H1 (cell line): Measurements from ENCODE around the gene TLX1. TPM values are rescaled to one million over a fixed set of nuclear protein-coding genes. Genes with fewer than 3 reads are reported as not detected.

Experiments
- CTCF ChIA-PET: fragments of 300-600 bp; sonication (Branson Sonifier 250); formaldehyde crosslinking; loops from one replicate; lab custom pipeline; 2021; ENCODE audit not compliant: partially characterized antibody; lab: Charles Lee
- POLR2A ChIA-PET: fragments of 300-600 bp; sonication (Branson Sonifier 250); formaldehyde crosslinking; loops from one replicate; lab custom pipeline; 2021; ENCODE audit warnings: inconsistent platforms; ENCODE audit not compliant: partially characterized antibody; lab: Charles Lee
- DNase-seq, 2 experiments: peaks; one replicate each; pipeline versions ENCODE4 v3.0.0 to v3.0.0-alpha.2; 2010 to 2022; ENCODE audit warnings: low spot score in 2 of 2, low read depth in 1 of 2, mixed read lengths in 1 of 2
- FAIRE-seq: peaks from 2 replicates; lab custom pipeline; 2011; peaks lifted over from hg19 to GRCh38; lab: Jason Lieb, UNC
- H2AFZ ChIP-seq: 2 replicates; pipeline ENCODE4 v1.8.1; 2012; ENCODE audit warnings: low read length, inconsistent platforms
- H2AK5ac ChIP-seq: 2 replicates; pipeline ENCODE4 v1.6.1; 2013; ENCODE audit warnings: low read depth, low read length
- H2BK120ac ChIP-seq: replicated peaks from 2 replicates; pipeline ENCODE3; 2013; ENCODE audit warnings: low read depth, low read length, inconsistent platforms
- H2BK12ac ChIP-seq: 2 replicates; pipeline ENCODE4 v1.6.1; 2013; ENCODE audit warnings: low read depth, low read length
- H2BK15ac ChIP-seq: 2 replicates; pipeline ENCODE4 v1.6.1; 2013; ENCODE audit warnings: low read length
- H2BK20ac ChIP-seq: 2 replicates; pipeline ENCODE4 v1.6.1; 2013; ENCODE audit warnings: low read length
- H2BK5ac ChIP-seq: 2 replicates; pipeline ENCODE4 v1.6.1; 2013; ENCODE audit warnings: low read depth, low read length
- H3K14ac ChIP-seq: 2 replicates; pipeline ENCODE4 v1.6.1; 2013; ENCODE audit warnings: inconsistent platforms; ENCODE audit not compliant: insufficient read length
- H3K18ac ChIP-seq: 2 replicates; pipeline ENCODE4 v1.6.1; 2013; ENCODE audit warnings: low read length; ENCODE audit errors: extremely low read depth
- H3K23ac ChIP-seq: 2 replicates; pipeline ENCODE4 v1.6.1; 2013; ENCODE audit warnings: inconsistent platforms; ENCODE audit not compliant: insufficient read length
- H3K23me2 ChIP-seq: 2 replicates; pipeline ENCODE4 v1.6.1; 2013; ENCODE audit warnings: low read depth, low read length
- H3K27ac ChIP-seq: 2 replicates; pipeline ENCODE4 v1.6.1; 2011; ENCODE audit warnings: low read depth, low read length, inconsistent platforms
- H3K27me3 ChIP-seq, 4 experiments: replicated peaks in 1 of 4; 1 replicate in 1 of 4; 2 replicates in 3 of 4; pipeline versions ENCODE4 v1.6.1 to v1.8.1; 2011 to 2013; ENCODE audit warnings: low read length in 3 of 4, mild to moderate bottlenecking in 3 of 4, inconsistent platforms in 2 of 4, mixed read lengths in 2 of 4, moderate library complexity in 1 of 4; ENCODE audit not compliant: control insufficient read depth in 3 of 4, insufficient read depth in 3 of 4; ENCODE audit errors: extremely low read depth in 1 of 4
- H3K36me3 ChIP-seq, 4 experiments: 2 replicates each; pipeline versions ENCODE4 v1.6.1 to v1.8.1; 2011 to 2013; ENCODE audit warnings: mild to moderate bottlenecking in 4 of 4, low read length in 3 of 4, moderate library complexity in 2 of 4, control low read depth in 1 of 4, inconsistent platforms in 1 of 4; ENCODE audit not compliant: insufficient read depth in 4 of 4, control insufficient read depth in 2 of 4
- H3K4ac ChIP-seq: replicated peaks from 2 replicates; pipeline ENCODE3; 2013; ENCODE audit warnings: low read length, low read depth, mixed read lengths, inconsistent platforms; ENCODE audit not compliant: insufficient read length
- H3K4me1 ChIP-seq, 4 experiments: replicated peaks in 1 of 4; 1 replicate in 1 of 4; 2 replicates in 3 of 4; pipeline versions ENCODE4 v1.6.1 to v1.8.1; 2011 to 2013; ENCODE audit warnings: low read length in 3 of 4, inconsistent platforms in 2 of 4, mixed read lengths in 1 of 4; ENCODE audit not compliant: insufficient read depth in 4 of 4, control insufficient read depth in 3 of 4
- H3K4me2 ChIP-seq, 2 experiments: 2 replicates each; pipeline versions ENCODE4 v1.6.1 to v1.8.1; 2011 to 2013; ENCODE audit warnings: low read depth in 2 of 2, low read length in 2 of 2, control low read depth in 1 of 2, inconsistent platforms in 1 of 2, mild to moderate bottlenecking in 1 of 2; ENCODE audit not compliant: insufficient read depth in 1 of 2
- H3K4me3 ChIP-seq, 4 experiments: fragments of 200-600, 300-600 bp in 1 of 4; sonication (generic), shearing (Covaris generic), sonication (Bioruptor Twin) in 1 of 4; 2 replicates each; pipeline versions ENCODE4 v1.5.1 to v1.8.1; 2011 to 2016; ENCODE audit warnings: low read length in 4 of 4, low read depth in 3 of 4, control low read depth in 2 of 4, inconsistent platforms in 2 of 4, mild to moderate bottlenecking in 2 of 4, mixed read lengths in 1 of 4, moderate library complexity in 1 of 4; ENCODE audit not compliant: insufficient read depth in 2 of 4; ENCODE audit errors: extremely low read depth in 1 of 4
- H3K56ac ChIP-seq: replicated peaks from 2 replicates; pipeline ENCODE3; 2013; ENCODE audit warnings: low read depth, mild to moderate bottlenecking, mixed read lengths, low read length, inconsistent platforms; ENCODE audit not compliant: insufficient read length
- H3K79me1 ChIP-seq: 2 replicates; pipeline ENCODE4 v1.6.1; 2013; ENCODE audit warnings: low read depth, low read length, control low read depth
- H3K79me2 ChIP-seq, 2 experiments: 2 replicates each; pipeline versions ENCODE4 v1.6.1 to v1.8.1; 2012 to 2013; ENCODE audit warnings: low read length in 2 of 2, mild to moderate bottlenecking in 2 of 2, inconsistent platforms in 1 of 2; ENCODE audit not compliant: insufficient read depth in 2 of 2, control insufficient read depth in 1 of 2
- H3K9ac ChIP-seq, 4 experiments: replicated peaks in 1 of 4; 1 replicate in 1 of 4; 2 replicates in 3 of 4; pipeline versions ENCODE4 v1.6.1 to v1.8.1; 2011 to 2013; ENCODE audit warnings: low read depth in 3 of 4, low read length in 3 of 4, control low read depth in 2 of 4, mild to moderate bottlenecking in 2 of 4, moderate library complexity in 2 of 4, inconsistent platforms in 1 of 4; ENCODE audit errors: extremely low read depth in 1 of 4
- H3K9me3 ChIP-seq, 2 experiments: 2 replicates each; pipeline versions ENCODE4 v1.6.1 to v1.8.1; 2012 to 2013; ENCODE audit warnings: mild to moderate bottlenecking in 2 of 2, moderate library complexity in 2 of 2, control low read depth in 1 of 2, inconsistent platforms in 1 of 2, low read depth in 1 of 2, low read length in 1 of 2, mixed read lengths in 1 of 2; ENCODE audit not compliant: insufficient read depth in 2 of 2
- H4K20me1 ChIP-seq, 2 experiments: replicated peaks in 1 of 2; 2 replicates each; pipeline versions ENCODE3 to v1.8.1; 2011 to 2013; ENCODE audit warnings: inconsistent platforms in 2 of 2, low read length in 2 of 2, mild to moderate bottlenecking in 1 of 2; ENCODE audit not compliant: insufficient read depth in 2 of 2, control insufficient read depth in 1 of 2
- H4K5ac ChIP-seq: 2 replicates; pipeline ENCODE4 v1.6.1; 2013; ENCODE audit warnings: low read length, low read depth, mixed read lengths, inconsistent platforms; ENCODE audit not compliant: insufficient read length
- H4K8ac ChIP-seq: 2 replicates; pipeline ENCODE4 v1.8.0; 2013; ENCODE audit warnings: mild to moderate bottlenecking, moderate library complexity, low read length, inconsistent platforms; ENCODE audit not compliant: insufficient read depth; ENCODE audit errors: extremely low read depth
- H4K91ac ChIP-seq: replicated peaks from 2 replicates; pipeline ENCODE3; 2013; ENCODE audit warnings: low read length, mixed read lengths, inconsistent platforms; ENCODE audit not compliant: insufficient read length
- CEBPB ChIP-seq: IDR thresholded peaks from 2 replicates; pipeline ENCODE4 v1.6.1; 2012; ENCODE audit warnings: low read depth, low read length
- EZH2 ChIP-seq: fragments of 200-600 bp; sonication (generic); IDR thresholded peaks from 2 replicates; pipeline ENCODE4 v1.7.1; 2012; ENCODE audit warnings: low read depth, mild to moderate bottlenecking, moderate library complexity, low read length, inconsistent platforms; ENCODE audit not compliant: severe bottlenecking
- JUND ChIP-seq: IDR thresholded peaks from 2 replicates; pipeline ENCODE4 v1.6.1; 2011; ENCODE audit warnings: mild to moderate bottlenecking, improper control_type of control experiment, low read length
- RNF2 ChIP-seq: fragments of 200-900, 300-1000 bp; sonication (generic); IDR thresholded peaks from 2 replicates; pipeline ENCODE4 v1.7.1; 2016; ENCODE audit warnings: borderline replicate concordance, low read depth, mild to moderate bottlenecking, antibody characterized with exemption, low read length; ENCODE audit not compliant: poor library complexity, severe bottlenecking; ENCODE audit errors: missing control alignments
- SIN3A ChIP-seq, 2 experiments: IDR thresholded peaks in 1 of 2; conservative IDR thresholded peaks in 1 of 2; 2 replicates each; pipeline ENCODE4 v1.6.1; 2011 to 2012; ENCODE audit warnings: low read length in 2 of 2, improper control_type of control experiment in 1 of 2, low read depth in 1 of 2, mild to moderate bottlenecking in 1 of 2
- SUZ12 ChIP-seq: fragments of 200-600 bp; sonication (generic); IDR thresholded peaks from 2 replicates; pipeline ENCODE4 v1.6.1; 2012; ENCODE audit warnings: mild to moderate bottlenecking, inconsistent platforms, low read length, moderate library complexity, mixed read lengths
- WGBS, 2 experiments: shearing (Covaris generic) in 1 of 2; methylation state at CpG; one replicate each; pipeline versions ENCODE4 v1.1.6 to v1.1.7; 2013 to 2015; ENCODE audit warnings: low lambda C conversion rate in 2 of 2, mixed read lengths in 2 of 2, inconsistent platforms in 1 of 2, low coverage in 1 of 2, missing lambda C conversion rate in 1 of 2; ENCODE audit not compliant: insufficient replicate concordance in 2 of 2, insufficient coverage in 1 of 2, insufficient read length in 1 of 2; ENCODE audit errors: extremely low coverage in 1 of 2, missing lambda C conversion rate in 1 of 2; 5-methylcytosine and 5-hydroxymethylcytosine counted together
- polyA plus RNA-seq, 7 experiments: library from polyadenylated mRNA; depleted of rRNA in 3 of 7; stranded (reverse) in 5 of 7; unstranded in 2 of 7; fragments of >200 nt in 5 of 7; fragments of 200-250 nt in 2 of 7; gene quantifications; 1 replicate in 5 of 7; 2 replicates in 1 of 7; 4 replicates in 1 of 7; pipeline versions ENCODE4 v1.2.1 to v1.2.3, GENCODE V29; 2011 to 2013; ENCODE audit warnings: missing spikeins in 2 of 7, mixed read lengths in 2 of 7
- total RNA-seq: library from RNA; stranded (reverse); fragmentation: NEBNext Ultra II Directional; extraction: Animal tissue kit (Norgen Biotek cat#: 25700); gene quantifications from 2 replicates; pipeline ENCODE4 v1.2.1, GENCODE V29; 2021
- TF ChIP-seq, protein P1 (sequence below): IDR thresholded peaks from 2 replicates; pipeline ENCODE4 v1.6.1; 2011; ENCODE audit warnings: low read depth, mild to moderate bottlenecking, low read length; ENCODE audit not compliant: insufficient read depth

The TLX1 gene
- total and polyA plus RNA-seq, 2 of the 8 experiments (the other 6 are each of a cell fraction or from before 2014, with no cell fraction given): not detected

- H3K9ac ChIP-seq: no peak overlapping the region
- H4K8ac ChIP-seq: peak overlapping the region; percentile 62; the same call in 1 of the 2 replicates
- ChIA-PET CTCF (interaction anchor here (1.2 to 8.4 kb wide), 12 partner anchors 7 to 398 kb away, joined by 3 to 268 read pairs (median 43); partner anchors contain the start of genes KAZALD1 and TLX1), POLR2A (interaction anchor here (0.9 kb wide), 1 partner anchor 77 kb away, joined by 3 read pairs; the partner anchor contains the start of gene KAZALD1)
- H4K20me1 ChIP-seq: peaks cover 27 to 41% of the 10 kb centered on the region in 2 experiments
- DNase-seq (no peak), FAIRE-seq (no peak)
- H3K4me3 ChIP-seq: no peak overlapping the region
- peaks cover 3% of the 10 kb centered on the region; the same call in 1 of the 2 replicates for H3K23me2 ChIP-seq
- H2BK15ac ChIP-seq: no peak overlapping the region
- no peak overlapping the region for H3K4ac ChIP-seq
- no peak overlapping the region for H4K5ac ChIP-seq
- no peak overlapping the region for H3K23ac ChIP-seq
- no peaks in the 10 kb centered on the region; the same call in 1 of the 2 replicates for H3K79me1 ChIP-seq
- peaks cover 0 to 10% (median 5%) of the 10 kb centered on the region in 4 experiments; a peak in 5 of 7 replicates for H3K4me1 ChIP-seq
- no peak overlapping the region for H3K18ac ChIP-seq
- peaks cover 97 to 100% (median 99%) of the 10 kb centered on the region in 4 experiments for H3K27me3 ChIP-seq
- H3K4me2 ChIP-seq: peak overlapping the region; percentile 31 to 56; a peak in 2 of 4 replicates
- WGBS, 2 experiments: 29% methylated on average over 8 of the region's 8 CpGs; no CpG with 5 or more reads in 1 of the 2 experiments
- H2BK20ac ChIP-seq: no peak overlapping the region
- H3K56ac ChIP-seq: no peak overlapping the region
- no peak overlapping the region for H2BK5ac ChIP-seq
- H2BK12ac ChIP-seq: peak overlapping the region; percentile 68; the same call in 1 of the 2 replicates
- H4K91ac ChIP-seq: no peak overlapping the region
- H3K36me3 ChIP-seq: peaks cover 0 to 4% (median 0%) of the 10 kb centered on the region in 4 experiments; a peak in 1 of 8 replicates
- TF ChIP-seq SUZ12: peak; percentile 81
- no peak for TF ChIP-seq CEBPB
- TF ChIP-seq EZH2: peak; percentile 90
- no peak for TF ChIP-seq SIN3A (conservative IDR thresholded peaks at IDR 0.05 in 1 of 2, IDR thresholded peaks at IDR 0.05 in 1 of 2; ENCODE audit: low read depth in 1 of 2, low read length in 2 of 2)
- TF ChIP-seq, protein P1, sequence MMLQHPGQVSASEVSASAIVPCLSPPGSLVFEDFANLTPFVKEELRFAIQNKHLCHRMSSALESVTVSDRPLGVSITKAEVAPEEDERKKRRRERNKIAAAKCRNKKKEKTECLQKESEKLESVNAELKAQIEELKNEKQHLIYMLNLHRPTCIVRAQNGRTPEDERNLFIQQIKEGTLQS: no peak
- TF ChIP-seq RNF2: peak; percentile 79
- TF ChIP-seq JUND: no peak
- H2AK5ac ChIP-seq: no peak overlapping the region; the same call in 1 of the 2 replicates
- no peak overlapping the region for H2AFZ ChIP-seq
- H3K79me2 ChIP-seq: no peaks in the 10 kb centered on the region
- H3K14ac ChIP-seq: no peak overlapping the region
- no peak overlapping the region for H3K27ac ChIP-seq
- H2BK120ac ChIP-seq: no peak overlapping the region
- H3K9me3 ChIP-seq: no peaks in the 10 kb centered on the region
Observed at GRCh38 chr10:101138788-101139420, 7.8 kb downstream of the TLX1 start.
